Ramos (cell line): ENCODE measurements around the gene C19orf38.

ENCODE experiments used
- in situ Hi-C: fragments of 300-500 bp; cut with MboI; formaldehyde crosslinking; loops from one replicate; pipeline ENCODE4 v1.14.3; 2022; ENCODE audit warnings: low sequenced_read_pairs; ENCODE audit not compliant: unreplicated experiment

The C19orf38 gene

DNA sequence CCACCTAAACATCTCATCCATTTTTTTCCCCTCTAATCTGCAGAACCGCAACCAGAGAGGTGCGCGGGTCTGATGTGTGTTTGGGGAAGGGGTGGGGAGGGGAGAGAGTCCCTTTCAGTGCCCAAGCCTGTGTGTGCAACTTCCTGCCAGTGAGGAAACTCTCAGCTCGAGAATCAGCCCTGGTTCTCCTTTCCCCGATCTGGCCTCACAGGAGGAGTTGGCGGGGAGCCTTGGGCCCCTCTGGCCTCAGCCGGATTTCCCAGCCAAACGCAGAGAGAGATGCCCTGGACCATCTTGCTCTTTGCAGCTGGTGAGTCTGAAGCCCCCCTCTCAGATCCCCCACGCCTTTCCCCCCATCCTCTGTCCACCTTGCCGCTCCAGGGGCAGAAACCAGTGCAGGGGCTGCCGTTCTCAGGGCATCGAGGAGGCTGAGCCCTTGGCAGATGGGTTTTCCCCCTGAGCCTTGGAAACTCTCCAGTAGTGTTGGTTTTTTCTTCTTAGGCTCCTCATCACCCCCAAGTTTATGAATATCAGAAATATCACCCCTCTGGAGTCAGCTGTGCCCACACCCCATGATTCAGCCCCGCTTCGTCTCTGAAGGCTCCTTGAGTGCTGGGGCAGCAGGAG is at the start of gene C19orf38:
C19orf38 (plus strand) TSS at position 186 of the 627 bp plus-strand sequence; CDS start at position 280, 94 bp downstream.
- in situ Hi-C loops = no loop called here

DNA sequence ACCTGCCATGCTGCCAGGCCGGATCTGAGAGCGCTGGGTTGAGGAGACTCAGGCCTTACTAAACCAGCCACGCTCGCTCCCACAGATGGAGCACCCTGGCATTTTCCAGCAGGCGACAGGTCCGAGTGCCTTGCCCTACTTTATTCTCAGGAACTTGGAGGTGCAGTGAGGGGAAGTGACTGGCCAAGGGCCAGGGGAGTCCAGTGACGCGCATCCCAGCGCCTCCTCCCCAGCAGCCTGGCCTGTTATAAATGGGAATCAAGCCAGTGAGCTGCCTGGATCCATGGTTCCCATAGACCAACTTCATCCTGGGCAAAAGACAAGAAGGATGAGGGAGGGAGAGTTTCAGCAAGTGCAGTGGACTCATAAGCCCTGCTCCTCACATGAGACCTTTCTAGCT is 47.7 kb upstream of the C19orf38 start:
- in situ Hi-C loops = no loop called here

GRCh38 chr19:10802479-10802878 is 45.7 kb upstream of the C19orf38 start:
- in situ Hi-C loops = no loop called here

GRCh38 chr19:10803252-10803651 is 45.0 kb upstream of the C19orf38 start:
- in situ Hi-C loops = no loop called here

DNA sequence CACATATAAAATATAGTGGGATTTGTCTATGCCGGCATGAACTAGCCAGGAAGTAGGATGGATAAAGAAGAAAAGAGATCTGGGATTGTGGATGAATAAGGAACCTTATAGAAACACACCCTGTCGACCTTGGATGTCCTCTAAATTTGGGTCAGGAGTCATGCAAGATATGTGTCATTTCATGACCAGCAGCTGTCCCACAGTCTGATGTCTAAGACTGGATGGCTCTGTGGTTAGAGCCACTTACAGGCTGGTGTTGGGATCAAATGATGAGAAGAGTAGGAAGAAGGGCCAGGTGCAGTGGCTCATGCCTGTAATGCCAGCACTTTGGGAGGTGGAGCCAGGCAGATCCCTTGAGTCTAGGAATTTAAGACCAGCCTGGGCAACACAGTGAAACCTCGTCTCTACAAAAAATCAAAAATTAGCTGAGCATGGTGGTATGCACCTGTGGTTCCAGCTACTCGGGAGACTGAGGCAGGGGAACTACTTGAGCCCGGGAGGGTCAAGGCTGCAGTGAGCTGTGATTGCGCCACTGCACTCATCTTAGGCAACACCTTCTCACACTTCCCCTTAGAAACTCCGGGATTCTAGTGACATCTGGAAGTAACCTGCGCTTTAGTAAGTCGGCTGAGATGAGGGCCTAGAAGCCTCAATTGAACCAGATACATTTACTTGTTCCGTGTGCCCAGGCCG is 43.0 kb upstream of the C19orf38 start:
- in situ Hi-C loops = no loop called here

- in situ Hi-C loops = no loop called here
These were observed 42.4 kb upstream of the C19orf38 start for GRCh38 chr19:10805758-10806247.

DNA sequence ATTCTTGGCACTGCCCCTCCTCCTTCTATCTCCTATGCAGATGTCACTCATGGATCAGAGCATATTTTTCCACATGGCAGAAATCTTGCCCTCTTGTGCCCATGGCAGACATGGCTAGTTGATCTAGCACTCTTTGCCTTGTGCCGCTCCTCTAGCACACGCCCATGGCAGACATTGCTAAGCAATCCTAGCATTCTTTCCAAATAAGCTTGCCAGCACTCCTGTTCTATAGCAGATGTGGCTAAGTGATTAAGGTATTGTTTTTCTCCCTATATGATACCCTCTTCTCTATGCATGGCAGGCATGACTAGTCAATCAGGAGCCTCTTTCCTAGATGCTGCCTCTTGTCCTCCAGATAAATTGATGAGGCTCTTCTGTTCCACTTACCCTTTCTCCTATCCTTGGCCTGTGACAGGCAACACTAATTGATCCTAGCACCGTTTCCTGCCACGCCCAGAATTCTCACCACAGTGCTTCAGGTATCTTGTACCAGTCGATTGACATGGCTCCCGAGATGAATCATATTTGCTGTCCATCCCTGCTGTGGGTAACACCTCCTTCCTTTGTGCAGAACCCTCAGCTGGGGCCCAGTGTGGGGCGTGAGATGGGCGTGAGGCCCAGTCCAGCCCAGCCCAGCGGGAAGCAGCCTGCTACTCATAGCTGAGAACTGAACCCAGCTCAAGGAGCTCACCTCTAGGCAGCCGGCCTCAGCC is 39.1 kb upstream of the C19orf38 start:
- in situ Hi-C loops = no loop called here

GRCh38 chr19:10809651-10810285 is 38.4 kb upstream of the C19orf38 start:
- in situ Hi-C loops = no loop called here

DNA sequence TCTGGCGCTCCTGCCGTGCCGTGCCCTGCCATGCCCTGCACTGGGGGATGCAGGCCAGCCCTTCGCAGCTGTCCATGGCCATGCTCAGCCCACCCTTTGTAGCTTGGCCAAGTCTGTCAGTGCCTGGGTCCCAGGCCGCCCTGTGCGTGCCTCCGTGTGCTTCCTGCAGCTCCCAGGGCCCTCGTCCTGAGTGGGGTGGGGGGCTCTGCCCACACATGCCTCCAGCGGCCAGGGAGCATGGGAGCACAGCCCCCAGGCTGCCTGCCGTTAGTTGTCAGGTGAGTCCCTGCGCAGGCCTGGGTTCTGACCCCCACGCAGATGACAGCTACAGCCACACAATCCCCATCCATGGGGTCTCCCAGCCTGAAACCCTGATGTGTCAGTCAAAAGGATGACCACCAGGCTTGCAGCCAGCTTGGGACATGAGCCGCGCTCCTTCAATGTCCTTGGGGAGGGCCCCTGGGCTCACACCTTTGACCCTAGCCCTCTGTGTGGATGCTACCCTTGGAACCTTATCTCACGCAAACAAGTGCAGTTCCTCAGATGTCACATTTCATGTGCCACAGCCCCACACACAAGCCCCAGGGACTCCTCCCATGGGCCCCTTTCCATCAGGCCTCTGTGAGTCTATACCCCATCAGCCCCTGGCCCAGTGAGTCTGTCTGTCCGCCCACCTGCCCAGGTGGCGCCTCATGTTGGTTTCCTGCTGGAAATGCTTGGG is 36.7 kb upstream of the C19orf38 start:
- in situ Hi-C loops = no loop called here

- in situ Hi-C loops = no loop called here
These were observed 36.0 kb upstream of the C19orf38 start for GRCh38 chr19:10812196-10812595.

- in situ Hi-C loops = no loop called here
These were observed 35.3 kb upstream of the C19orf38 start for GRCh38 chr19:10812902-10813404.

- in situ Hi-C loops = no loop called here
These were observed 33.1 kb upstream of the C19orf38 start for GRCh38 chr19:10815007-10815536.

DNA sequence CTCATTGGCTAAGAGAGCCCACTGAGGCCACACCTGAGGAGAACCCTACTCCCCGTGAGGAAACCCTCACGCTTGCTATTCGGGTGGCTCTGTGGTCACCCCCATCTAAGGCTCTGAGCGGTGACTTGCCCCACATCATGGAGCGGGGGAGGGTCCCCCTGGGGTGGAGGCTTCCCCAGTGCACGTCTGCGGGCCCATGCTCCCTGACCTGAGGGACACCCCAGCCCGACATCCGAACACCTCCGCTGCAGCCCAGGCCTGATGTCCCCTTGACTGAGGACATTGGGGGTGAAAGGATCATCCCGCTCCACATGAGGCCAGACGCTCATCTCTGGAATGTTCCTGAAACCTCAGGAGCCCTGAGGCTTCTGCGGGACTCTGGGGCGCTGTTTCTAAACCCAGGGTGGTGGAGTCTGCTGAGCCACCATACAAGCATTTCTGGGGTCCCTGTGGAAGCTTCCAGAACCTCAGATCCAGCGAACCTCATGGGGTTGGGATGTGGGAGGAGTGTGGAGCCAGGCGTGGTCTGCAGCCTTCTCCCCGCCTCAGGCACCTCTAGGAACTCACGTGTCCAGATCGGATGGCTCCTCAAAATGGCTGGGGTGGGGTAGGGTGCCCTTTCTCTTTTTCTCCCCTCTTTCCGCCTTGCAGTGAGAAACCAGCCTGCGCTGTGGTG is 32.1 kb upstream of the C19orf38 start:
- in situ Hi-C loops = no loop called here

DNA sequence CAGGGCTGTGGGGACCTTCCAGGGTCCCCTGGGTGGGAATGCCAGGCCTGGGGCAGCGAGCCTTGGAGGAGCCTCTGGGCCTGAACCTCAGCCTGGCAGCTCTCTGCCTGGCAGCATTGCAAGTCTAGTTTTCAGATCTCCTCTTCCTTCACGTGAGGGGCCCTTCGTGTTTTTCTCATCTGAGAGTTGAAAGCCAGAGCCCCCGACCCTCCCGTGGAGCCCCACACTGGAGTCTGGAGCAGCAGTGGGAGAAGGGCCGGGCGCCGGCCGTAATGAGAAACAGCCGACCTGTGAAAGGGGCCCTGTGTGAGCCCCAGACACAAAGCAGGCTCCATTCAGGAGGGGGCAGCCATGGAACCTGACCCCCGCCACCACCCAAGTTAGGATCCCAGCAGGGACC is 31.5 kb upstream of the C19orf38 start:
- in situ Hi-C loops = no loop called here

GRCh38 chr19:10817291-10818038 is 30.8 kb upstream of the C19orf38 start:
- in situ Hi-C loops = no loop called here

DNA sequence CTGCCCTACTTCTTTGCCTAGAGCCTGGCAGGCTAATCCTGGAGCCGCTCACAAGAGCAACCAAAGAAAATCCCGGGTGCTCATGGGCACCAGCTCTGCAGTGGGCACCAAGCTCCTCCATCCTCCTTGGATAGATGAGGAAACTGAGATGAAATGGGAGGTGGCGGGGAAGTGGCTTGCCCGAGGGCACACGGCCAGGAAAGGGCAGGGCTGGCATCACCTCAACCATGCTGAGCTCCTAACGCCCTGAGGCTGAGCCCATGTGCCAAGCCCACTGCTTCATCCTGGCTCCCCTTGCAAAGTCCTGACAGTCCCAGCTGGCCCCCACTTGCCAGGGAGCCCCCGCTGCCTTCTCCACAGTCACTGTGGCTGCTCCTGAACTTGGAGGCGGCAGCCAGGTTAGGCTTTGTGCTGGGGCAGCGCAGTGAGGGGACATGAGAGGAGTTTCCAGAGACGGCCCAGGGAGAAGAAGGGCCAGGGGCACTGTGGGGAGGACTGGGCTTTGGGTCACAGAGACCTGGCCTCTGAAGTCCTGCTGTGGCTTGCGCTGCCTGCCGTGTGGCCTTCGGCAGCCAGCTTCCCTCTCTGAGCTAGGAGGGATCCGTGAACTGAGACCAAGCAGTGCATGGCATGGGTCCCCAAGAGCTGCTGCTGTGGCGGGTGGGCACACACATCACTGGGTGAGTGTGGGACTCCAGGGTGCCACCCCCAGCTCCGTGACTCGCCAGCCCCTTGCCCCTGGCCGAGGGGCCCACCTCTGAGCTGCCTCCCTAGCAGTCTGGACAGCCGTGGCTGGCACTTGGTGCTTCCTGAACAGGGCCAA is 29.7 kb upstream of the C19orf38 start:
- in situ Hi-C loops = no loop called here
